CD14-positive monocyte (primary cell): Measurements from ENCODE around the gene GLT6D1. TPM values are rescaled to one million over a fixed set of nuclear protein-coding genes. Genes with fewer than 3 reads are reported as not detected.

Experiments used
- DNase-seq, 3 donors: peaks; one replicate each; pipeline ENCODE4 v3.0.0-alpha.2; 2011 to 2022
- H2AFZ ChIP-seq: 2 replicates; pipeline ENCODE4 v1.6.0; 2012; ENCODE audit warnings: mild to moderate bottlenecking, low read depth, low read length, inconsistent platforms; ENCODE audit not compliant: insufficient read depth, poor library complexity, severe bottlenecking
- H3K27ac ChIP-seq, 2 donors: 1 replicate in 1 of 2; 2 replicates in 1 of 2; pipeline ENCODE4 v1.5.1; 2012 to 2013; ENCODE audit warnings: low read length in 2 of 2, control low read depth in 1 of 2, inconsistent platforms in 1 of 2, low read depth in 1 of 2, mild to moderate bottlenecking in 1 of 2
- H3K27me3 ChIP-seq, 2 donors: one replicate each; pipeline versions ENCODE4 v1.6.0 to v1.6.1; 2011 to 2013; ENCODE audit warnings: low read length in 2 of 2; ENCODE audit not compliant: control insufficient read depth in 2 of 2, insufficient read depth in 2 of 2
- H3K36me3 ChIP-seq, 2 donors: replicated peaks in 1 of 2; 1 replicate in 1 of 2; 2 replicates in 1 of 2; pipeline versions ENCODE4 v1.5.1 to v1.6.1; 2012 to 2013; ENCODE audit warnings: low read length in 2 of 2, control low read depth in 1 of 2, inconsistent platforms in 1 of 2, mild to moderate bottlenecking in 1 of 2; ENCODE audit not compliant: insufficient read depth in 2 of 2, control insufficient read depth in 1 of 2
- H3K4me1 ChIP-seq, 2 donors: 1 replicate in 1 of 2; 2 replicates in 1 of 2; pipeline versions ENCODE4 v1.5.1 to v1.6.1; 2012 to 2013; ENCODE audit warnings: low read length in 2 of 2, control low read depth in 1 of 2, inconsistent platforms in 1 of 2, mild to moderate bottlenecking in 1 of 2, moderate library complexity in 1 of 2; ENCODE audit not compliant: insufficient read depth in 2 of 2, control insufficient read depth in 1 of 2
- H3K4me2 ChIP-seq: replicated peaks from 2 replicates; pipeline ENCODE3; 2012; ENCODE audit warnings: low read length, moderate library complexity, mild to moderate bottlenecking; ENCODE audit not compliant: poor library complexity, severe bottlenecking; ENCODE audit errors: extremely low read depth
- H3K4me3 ChIP-seq, 3 experiments: fragments of 200-600 bp in 1 of 3; sonication (generic) in 1 of 3; replicated peaks in 1 of 3; 1 replicate in 2 of 3; 2 replicates in 1 of 3; pipeline ENCODE4 v1.5.1; 2011 to 2013; ENCODE audit warnings: low read length in 3 of 3, mild to moderate bottlenecking in 3 of 3, control low read depth in 2 of 3, low read depth in 2 of 3, inconsistent platforms in 1 of 3, moderate library complexity in 1 of 3
- H3K79me2 ChIP-seq: 2 replicates; pipeline ENCODE4 v1.6.0; 2012; ENCODE audit warnings: mild to moderate bottlenecking, control low read depth, inconsistent platforms, low read length, moderate library complexity; ENCODE audit not compliant: insufficient read depth
- H3K9ac ChIP-seq: 2 replicates; pipeline ENCODE4 v1.6.0; 2017; ENCODE audit warnings: low read length, mild to moderate bottlenecking; ENCODE audit not compliant: insufficient read depth, poor library complexity, severe bottlenecking
- H3K9me3 ChIP-seq, 2 donors: replicated peaks in 1 of 2; 1 replicate in 1 of 2; 2 replicates in 1 of 2; pipeline versions ENCODE4 v1.5.1 to v1.6.1; 2012 to 2013; ENCODE audit warnings: low read length in 2 of 2, control low read depth in 1 of 2; ENCODE audit not compliant: control insufficient read depth in 1 of 2, insufficient read depth in 1 of 2
- H4K20me1 ChIP-seq: 2 replicates; pipeline ENCODE4 v1.6.0; 2012; ENCODE audit warnings: mild to moderate bottlenecking, low read length, control low read depth, moderate library complexity; ENCODE audit not compliant: insufficient read depth
- H3K27ac Mint-ChIP-seq, 7 donors: one replicate each; pipeline ENCODE4 v1.8.0; 2020; ENCODE audit warnings: mild to moderate bottlenecking in 7 of 7, mixed read lengths in 7 of 7, moderate library complexity in 6 of 7, inconsistent platforms in 2 of 7
- H3K27me3 Mint-ChIP-seq, 3 donors: one replicate each; pipeline ENCODE4 v1.8.0; 2021 to 2022; ENCODE audit warnings: low read depth in 3 of 3, mild to moderate bottlenecking in 3 of 3, mixed read lengths in 3 of 3, moderate library complexity in 3 of 3, inconsistent platforms in 1 of 3
- H3K36me3 Mint-ChIP-seq, 2 donors: one replicate each; pipeline ENCODE4 v1.8.0; 2020; ENCODE audit warnings: mixed read lengths in 2 of 2, inconsistent platforms in 1 of 2, mild to moderate bottlenecking in 1 of 2
- H3K4me1 Mint-ChIP-seq: one replicate; pipeline ENCODE4 v1.8.0; 2020; ENCODE audit warnings: mild to moderate bottlenecking, mixed read lengths
- H3K4me3 Mint-ChIP-seq, 2 donors: one replicate each; pipeline ENCODE4 v1.8.0; 2020; ENCODE audit warnings: mild to moderate bottlenecking in 2 of 2, mixed read lengths in 2 of 2, moderate library complexity in 1 of 2
- H3K9me3 Mint-ChIP-seq, 7 donors: one replicate each; pipeline ENCODE4 v1.8.0; 2020 to 2022; ENCODE audit warnings: mixed read lengths in 7 of 7, mild to moderate bottlenecking in 6 of 7, moderate library complexity in 6 of 7, inconsistent platforms in 2 of 7
- CTCF ChIP-seq: fragments of 200-600 bp; IDR thresholded peaks from one replicate; pipeline ENCODE4 v1.8.0; 2022; ENCODE audit warnings: antibody characterized with exemption, mild to moderate bottlenecking
- WGBS: methylation state at CpG from one replicate; pipeline ENCODE4 v1.1.5; 2013; ENCODE audit warnings: missing lambda C conversion rate; ENCODE audit not compliant: insufficient coverage; 5-methylcytosine and 5-hydroxymethylcytosine counted together
- intact Hi-C, 2 donors: fragments of 100-400 bp; cut with micrococcal nuclease; formaldehyde crosslinking; loops; one replicate each; pipeline versions ENCODE4 v1.15.0 to v1.15.1; 2023
- polyA minus RNA-seq: library from RNA; depleted of rRNA, polyadenylated mRNA; stranded (reverse); fragments of >200 nt; gene quantifications from 2 replicates; pipeline ENCODE4 v1.2.3, GENCODE V29; 2012
- polyA plus RNA-seq, 3 donors: library from polyadenylated mRNA; depleted of rRNA in 1 of 3; unstranded in 2 of 3; stranded (reverse) in 1 of 3; fragments of 300-500 nt in 2 of 3; fragments of >200 nt in 1 of 3; fragmentation: Illumina TruSeq in 2 of 3; gene quantifications; 1 replicate in 2 of 3; 2 replicates in 1 of 3; pipeline ENCODE4 v1.2.3, GENCODE V29; 2012 to 2021
- total RNA-seq, 12 experiments: library from RNA in 1 of 12; stranded (reverse) in 1 of 12; fragments of 120-200 nt in 1 of 12; gene quantifications; one replicate each; pipeline ENCODE4 v1.2.4 and lab custom pipeline; 2013 to 2026; ENCODE audit warnings: mixed read lengths in 6 of 12, inconsistent platforms in 1 of 12

The GLT6D1 gene
- total RNA-seq (2013), result not detected
- polyA plus RNA-seq, result not detected
- polyA minus RNA-seq, result not detected in 2 replicates
- total RNA-seq (lab: John Stamatoyannopoulos, UW), result 0 to 0.46 (median 0) reads per million in 11 experiments

- Histone ChIP-seq H3K36me3 (no peaks in the 10 kb centered on the region), H2AFZ (no peak within 1 kb of the TSS), H3K27me3 (no peaks in the 10 kb centered on the region), H4K20me1 (no peaks in the 10 kb centered on the region), H3K27ac (no peak within 1 kb of the TSS), H3K9me3 (peaks cover 3 to 4% of the 10 kb centered on the region in 2 donors), H3K4me3 (no peak within 1 kb of the TSS), H3K79me2 (no peaks in the 10 kb centered on the region), H3K4me1 (no peaks in the 10 kb centered on the region), H3K4me2 (no peak within 1 kb of the TSS), H3K9ac (no peak within 1 kb of the TSS)
- Mint-ChIP-seq H3K4me1 (no peaks in the 10 kb centered on the region), H3K9me3 (peaks cover 2 to 26% (median 16%) of the 10 kb centered on the region in 7 donors), H3K36me3 (no peaks in the 10 kb centered on the region), H3K27me3 (peaks cover 3 to 4% (median 3%) of the 10 kb centered on the region in 3 donors), H3K4me3 (no peak within 1 kb of the TSS), H3K27ac (peak within 1 kb of the TSS in 1 of 7 donors; percentile 7)
- WGBS, result 86% methylated on average over 6 of the region's 9 CpGs
- no peak for TF ChIP-seq CTCF
- no peak for DNase-seq
- intact Hi-C loops, result no loop called here
Measured at GRCh38 chr9:135639196-135639595, at the start of gene GLT6D1. Gene GLT6D1, minus strand, starts transcription at chr9:135639540. Its CDS starts 353 bp downstream, at chr9:135639187.

GRCh38 chr9:135689011-135689410, 49.7 kb upstream of the GLT6D1 start:
- Histone ChIP-seq H3K9ac (no peak overlapping the region), H3K4me1 (no peaks in the 10 kb centered on the region), H3K36me3 (no peaks in the 10 kb centered on the region), H4K20me1 (no peaks in the 10 kb centered on the region), H2AFZ (no peak overlapping the region), H3K27ac (no peak overlapping the region), H3K27me3 (no peaks in the 10 kb centered on the region), H3K79me2 (no peaks in the 10 kb centered on the region), H3K4me3 (no peak overlapping the region), H3K4me2 (no peak overlapping the region), H3K9me3 (no peaks in the 10 kb centered on the region)
- Mint-ChIP-seq H3K36me3 (no peaks in the 10 kb centered on the region), H3K9me3 (peaks cover 0 to 2% (median 0%) of the 10 kb centered on the region in 7 donors), H3K27me3 (peaks cover 0 to 1% (median 0%) of the 10 kb centered on the region in 3 donors), H3K27ac (no peak overlapping the region), H3K4me3 (no peak overlapping the region), H3K4me1 (no peaks in the 10 kb centered on the region)
- WGBS, result 92% methylated on average over 9 of the region's 10 CpGs
- intact Hi-C loops, result no loop called here
- TF ChIP-seq CTCF, result no peak
- DNase-seq, result no peak
